ENCODE measurements around the gene FBXL19.

The FBXL19 gene

GRCh38 chr16:30992276-30992780, 69.0 kb downstream of the FBXL19 start:
- no peak for DNase-seq

GRCh38 chr16:30992931-30993816, 69.8 kb downstream of the FBXL19 start:
- no peak for DNase-seq

- DNase-seq: no peak
Observed at GRCh38 chr16:30995927-30996323, 72.6 kb downstream of the FBXL19 start.

GRCh38 chr16:30996324-30996984, 73.1 kb downstream of the FBXL19 start:
- no peak for DNase-seq

- DNase-seq: no peak
Observed at GRCh38 chr16:30996985-30997724, 73.8 kb downstream of the FBXL19 start.

- no peak for DNase-seq
Observed at GRCh38 chr16:30997725-30998711, 74.6 kb downstream of the FBXL19 start.

All from SIG-M5 (cell line).